K562 (cell line): ENCODE data around the gene MYOM1. TPM values are rescaled to one million over a fixed set of nuclear protein-coding genes. Genes with fewer than 3 reads are reported as not detected.

Experiments used
- ATAC-seq: fragments of 200-7000 bp; cut with Tn5 transposase; 3 replicates; pipeline ENCODE4 v1.9.1; 2020; ENCODE audit warnings: moderate library complexity
- BruUV-seq: library from RNA; stranded (reverse); fragments of 400-500 nt; replicated peaks from 2 replicates; lab custom pipeline; 2021; lab: Mats Ljungman, UMichigan
- CTCF ChIA-PET: fragments of 300-600 bp; formaldehyde crosslinking; extraction: SDS; loops from one replicate; lab custom pipeline; 2021; ENCODE audit warnings: low intra/inter-chr PET ratio; lab: Yijun Ruan, JAX
- POLR2A ChIA-PET: fragments of 300-600, 350-650 bp; sonication (Branson Sonifier 250); formaldehyde crosslinking; extraction: SDS; loops from one replicate; lab custom pipeline; 2021; ENCODE audit warnings: antibody characterized with exemption, inconsistent platforms; lab: Yijun Ruan, JAX
- DNase-seq, 4 experiments: peaks; one replicate each; pipeline versions ENCODE4 v3.0.0 to v3.0.0-alpha.2; 2011 to 2018; ENCODE audit warnings: low spot score in 3 of 4, mixed read lengths in 3 of 4; ENCODE audit errors: extremely low read depth in 1 of 4
- FAIRE-seq: peaks from 2 replicates; lab custom pipeline; 2011; peaks lifted over from hg19 to GRCh38; lab: Jason Lieb, UNC
- H2AFZ ChIP-seq: 2 replicates; pipeline ENCODE4 v1.6.0; 2011; ENCODE audit warnings: low read depth, low read length, control low read depth, inconsistent platforms
- H3K27ac ChIP-seq: fragments of 200-600 bp; 3 replicates; pipeline ENCODE4 v1.8.0; 2011; ENCODE audit warnings: low read depth, mild to moderate bottlenecking, control low read depth, inconsistent platforms, low read length, moderate library complexity, mixed read lengths; ENCODE audit errors: extremely low read depth
- H3K27me3 ChIP-seq, 2 experiments: fragments of 300-600 bp in 1 of 2; 2 replicates in 1 of 2; 3 replicates in 1 of 2; pipeline versions ENCODE4 v1.6.0 to v1.8.0; 2011; ENCODE audit warnings: inconsistent platforms in 2 of 2, low read length in 2 of 2, mild to moderate bottlenecking in 1 of 2, mixed read lengths in 1 of 2, moderate library complexity in 1 of 2; ENCODE audit not compliant: control insufficient read depth in 2 of 2, insufficient read depth in 2 of 2
- H3K36me3 ChIP-seq: fragments of 300-600 bp; 3 replicates; pipeline ENCODE4 v1.8.0; 2011; ENCODE audit warnings: mild to moderate bottlenecking, low read length, inconsistent platforms; ENCODE audit not compliant: control insufficient read depth, insufficient read depth
- H3K4me1 ChIP-seq, 2 experiments: fragments of 200-600 bp in 1 of 2; replicated peaks in 1 of 2; 2 replicates in 1 of 2; 3 replicates in 1 of 2; pipeline versions ENCODE4 v1.5.1 to v1.8.0; 2011; ENCODE audit warnings: inconsistent platforms in 2 of 2, low read length in 2 of 2, mild to moderate bottlenecking in 1 of 2, mixed read lengths in 1 of 2, moderate library complexity in 1 of 2; ENCODE audit not compliant: control insufficient read depth in 2 of 2, insufficient read depth in 2 of 2
- H3K4me2 ChIP-seq: 2 replicates; pipeline ENCODE4 v1.6.1; 2011; ENCODE audit warnings: low read length, control low read depth, inconsistent platforms, mixed read lengths; ENCODE audit not compliant: insufficient read depth
- H3K4me3 ChIP-seq: fragments of 200-600 bp; sonication (generic), shearing (Covaris generic); 2 replicates; pipeline ENCODE4 v1.5.1; 2016; ENCODE audit warnings: control low read depth, inconsistent platforms
- H3K79me2 ChIP-seq: fragments of 200-600 bp; 3 replicates; pipeline ENCODE4 v1.8.0; 2011; ENCODE audit warnings: low read length, inconsistent platforms; ENCODE audit not compliant: control insufficient read depth, insufficient read depth
- H3K9ac ChIP-seq, 2 experiments: 2 replicates each; pipeline versions ENCODE4 v1.6.0 to v1.6.1; 2011; ENCODE audit warnings: low read depth in 2 of 2, low read length in 2 of 2, control low read depth in 1 of 2, inconsistent platforms in 1 of 2, mild to moderate bottlenecking in 1 of 2, mixed read lengths in 1 of 2; ENCODE audit not compliant: insufficient read depth in 1 of 2
- H3K9me1 ChIP-seq: one replicate; pipeline ENCODE4 v1.6.0; 2011; ENCODE audit warnings: inconsistent platforms, mild to moderate bottlenecking, low read length, moderate library complexity; ENCODE audit not compliant: control insufficient read depth, insufficient read depth
- H3K9me3 ChIP-seq: replicated peaks from 2 replicates; pipeline ENCODE4 v1.5.1; 2011; ENCODE audit warnings: low read depth, low read length, inconsistent platforms; ENCODE audit not compliant: control insufficient read depth, insufficient read depth
- H4K20me1 ChIP-seq: replicated peaks from 2 replicates; pipeline ENCODE4 v1.6.1; 2011; ENCODE audit warnings: low read length, inconsistent platforms, mixed read lengths; ENCODE audit not compliant: control insufficient read depth, insufficient read depth
- ARNT ChIP-seq, 2 experiments: fragments of 450-650 bp; IDR thresholded peaks; 2 replicates each; pipeline ENCODE4 v1.6.1; 2016; ENCODE audit warnings: mild to moderate bottlenecking in 1 of 2
- DDX20 ChIP-seq: fragments of 450-650 bp; IDR thresholded peaks from 2 replicates; pipeline ENCODE4 v1.6.1; 2016; ENCODE audit warnings: missing genetic modification characterization, low read depth, mild to moderate bottlenecking, missing compliant biosample characterization, moderate library complexity
- DEAF1 ChIP-seq: fragments of 450-650 bp; formaldehyde crosslinking; IDR thresholded peaks from 2 replicates; pipeline ENCODE4 v1.4.0; 2020; ENCODE audit warnings: mild to moderate bottlenecking, moderate library complexity
- FOXK2 ChIP-seq, 2 experiments: fragments of 450-650 bp; IDR thresholded peaks in 1 of 2; conservative IDR thresholded peaks in 1 of 2; 2 replicates each; pipeline ENCODE4 v1.6.1; 2016; ENCODE audit warnings: low read depth in 2 of 2, mild to moderate bottlenecking in 1 of 2
- HDAC1 ChIP-seq, 2 experiments: fragments of 450-650 bp; IDR thresholded peaks; 2 replicates each; pipeline ENCODE4 v1.6.1; 2016 to 2017; ENCODE audit warnings: inconsistent platforms in 1 of 2, mild to moderate bottlenecking in 1 of 2, moderate library complexity in 1 of 2
- ILF3 ChIP-seq: fragments of 450-650 bp; IDR thresholded peaks from 2 replicates; pipeline ENCODE4 v1.6.1; 2018; ENCODE audit warnings: antibody characterized with exemption, mild to moderate bottlenecking, moderate library complexity, borderline replicate concordance
- ILK ChIP-seq: fragments of 450-650 bp; IDR thresholded peaks from 2 replicates; pipeline ENCODE4 v1.6.1; 2016; ENCODE audit warnings: missing genetic modification characterization, low read depth, mild to moderate bottlenecking, missing compliant biosample characterization, moderate library complexity, borderline replicate concordance
- MEF2D ChIP-seq: conservative IDR thresholded peaks from 2 replicates; pipeline ENCODE4 v1.6.1; 2016; ENCODE audit warnings: low read depth, missing genetic modification characterization, missing compliant biosample characterization
- RBBP5 ChIP-seq: fragments of 200-600 bp; sonication (generic); IDR thresholded peaks from 2 replicates; pipeline ENCODE4 v1.6.1; 2012; ENCODE audit warnings: borderline replicate concordance, mild to moderate bottlenecking, low read length, control low read depth, inconsistent platforms; ENCODE audit not compliant: insufficient read depth, poor library complexity, severe bottlenecking
- SRSF9 ChIP-seq: fragments of 200-400 bp; formaldehyde crosslinking; IDR thresholded peaks from 2 replicates; pipeline ENCODE4 v1.6.1; 2017; ENCODE audit warnings: low read depth, low read length, borderline replicate concordance
- ZNF253 ChIP-seq: fragments of 250-450 bp; sonication (Bioruptor Pico); conservative IDR thresholded peaks from 2 replicates; pipeline ENCODE4 v1.6.1; 2021; ENCODE audit warnings: mild to moderate bottlenecking
- ZNF316 ChIP-seq: fragments of 450-650 bp; IDR thresholded peaks from 2 replicates; pipeline ENCODE4 v1.6.1; 2016
- ZNF699 ChIP-seq: fragments of 250-450 bp; sonication (Bioruptor Pico); IDR thresholded peaks from 2 replicates; pipeline ENCODE4 v1.8.0; 2021; ENCODE audit warnings: mild to moderate bottlenecking, moderate library complexity; ENCODE audit not compliant: insufficient replicate concordance
- WGBS: fragments of 100-300 bp; shearing (Covaris generic); methylation state at CpG from one replicate; pipeline ENCODE4 v1.1.6; 2016; ENCODE audit warnings: low coverage, mixed read lengths; ENCODE audit not compliant: insufficient coverage; ENCODE audit errors: missing lambda C conversion rate; 5-methylcytosine and 5-hydroxymethylcytosine counted together
- in situ Hi-C: fragments of 300-500 bp; cut with MboI; formaldehyde crosslinking; loops from 4 replicates; pipeline ENCODE4 v1.15.0; 2018; ENCODE audit warnings: inconsistent platforms, mixed read lengths
- intact Hi-C: fragments of 100-400 bp; cut with micrococcal nuclease; formaldehyde crosslinking; loops from 2 replicates; pipeline ENCODE4 v1.14.2; 2022
- polyA plus RNA-seq, 8 experiments: library from polyadenylated mRNA; depleted of rRNA in 4 of 8; stranded (reverse) in 5 of 8; unstranded in 3 of 8; fragments of >200 nt; fragmentation: Nextera tagmentation in 2 of 8; fragmentation: Illumina TruSeq in 1 of 8; extraction: Ambion mirVana in 2 of 8; extraction: Trizol in 1 of 8; gene quantifications; 2 replicates each; pipeline versions ENCODE4 v1.2.1 to v1.2.3, GENCODE V29; 2011 to 2014; ENCODE audit warnings: inconsistent platforms in 1 of 8, missing spikeins in 1 of 8
- total RNA-seq, 7 experiments: library from RNA; depleted of rRNA in 6 of 7; stranded (reverse); fragments of >200 nt in 6 of 7; fragmentation: Illumina TruSeq in 2 of 7; extraction: Trizol in 2 of 7; gene quantifications; 2 replicates each; pipeline versions ENCODE4 v1.2.1 to v1.2.3, GENCODE V29; 2011 to 2021; ENCODE audit warnings: low replicate concordance in 1 of 7
- TF ChIP-seq, protein P1 (sequence below), 2 experiments: fragments of 200-800 bp in 1 of 2; sonication (Bioruptor generic) in 1 of 2; sonication (generic) in 1 of 2; formaldehyde crosslinking in 1 of 2; IDR thresholded peaks in 1 of 2; conservative IDR thresholded peaks in 1 of 2; 2 replicates each; pipeline versions ENCODE4 v1.5.0 to v1.6.1; 2016 to 2020; ENCODE audit warnings: missing compliant biosample characterization in 1 of 2, missing genetic modification characterization in 1 of 2, missing genetic modification reagents in 1 of 2
- TF ChIP-seq, protein P2 (sequence below): fragments of 250-450 bp; sonication (Bioruptor Pico); IDR thresholded peaks from 2 replicates; pipeline ENCODE4 v1.8.0; 2021; ENCODE audit warnings: borderline replicate concordance, mild to moderate bottlenecking, moderate library complexity; ENCODE audit not compliant: poor library complexity, severe bottlenecking

MYOM1 gene
- total and polyA plus RNA-seq, 9 of the 15 experiments (the other 6 are each of a cell fraction or from before 2014, with no cell fraction given) = 0.01 to 0.62 (median 0.25) TPM

DNA sequence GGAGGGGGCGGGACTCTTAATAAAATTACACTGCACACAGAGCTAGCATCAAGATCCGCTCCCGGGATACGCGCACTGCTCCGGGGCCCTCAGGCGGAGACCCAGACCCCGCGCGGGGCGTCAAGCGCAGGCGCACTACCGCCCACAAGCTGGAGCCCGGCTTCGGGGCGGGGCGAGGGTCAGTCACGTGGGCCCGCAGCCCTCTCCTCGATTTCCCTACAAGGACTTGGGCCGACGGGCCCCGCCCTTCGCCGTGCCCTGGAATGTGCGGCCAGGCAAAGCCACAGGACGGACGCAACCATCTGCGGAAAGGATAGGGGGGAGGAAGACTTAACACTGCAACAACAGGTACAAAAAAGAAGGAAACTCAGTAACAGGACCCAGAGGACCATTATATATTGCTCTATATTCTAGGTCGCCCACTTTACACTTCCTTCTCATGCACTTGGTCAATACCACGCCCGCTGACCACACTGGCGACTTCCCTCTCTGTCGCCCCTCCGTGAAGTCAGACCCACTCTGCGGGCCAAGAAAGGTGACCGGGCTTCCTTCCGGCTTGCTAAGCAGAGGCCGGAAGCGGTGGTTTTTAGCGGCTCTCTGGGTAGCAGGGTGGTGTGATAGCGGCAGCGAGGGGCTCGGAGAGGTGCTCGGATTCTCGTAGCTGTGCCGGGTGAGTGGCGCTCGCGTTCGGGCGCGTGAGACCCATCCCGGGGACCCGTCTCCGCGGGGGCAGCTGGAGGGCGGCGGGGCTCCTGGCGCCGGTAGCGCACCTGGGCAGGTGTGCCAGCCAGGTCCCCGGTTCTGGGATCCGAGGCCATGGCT is 27.7 kb upstream of the MYOM1 start, which contains the start of gene MYL12A:
Gene MYL12A, plus strand, starts transcription at position 562 of the 822 bp plus-strand sequence. CDS start 5,447 bp downstream, outside the sequence.
- H3K4me3 ChIP-seq = peak within 1 kb of the TSS; percentile 92
- H3K27ac ChIP-seq = peak within 1 kb of the TSS; percentile 100
- under 1% methylated on average over 64 of the region's 65 CpGs for WGBS
- peaks cover 68% of the 10 kb centered on the region for H3K79me2 ChIP-seq
- H3K4me2 ChIP-seq = peak within 1 kb of the TSS; percentile 90
- in situ Hi-C loops (loop anchor here (5.0 kb wide), 1 partner anchor 305 kb away; no protein-coding TSS in a partner anchor), intact Hi-C loops (loop anchor here (2.0 to 5.0 kb wide), 5 partner anchors 15 to 185 kb away; partner anchors contain the start of gene MYL12B)
- ATAC-seq = peak; percentile 86
- H3K9me1 ChIP-seq = no peaks in the 10 kb centered on the region
- H3K4me1 ChIP-seq = peaks cover 3 to 13% of the 10 kb centered on the region in 2 experiments; a peak in 3 of 5 replicates
- CTCF ChIA-PET = interaction anchor here (0.8 to 4.3 kb wide), 2 partner anchors 315 to 319 kb away, joined by 3 to 64 read pairs; no protein-coding TSS in a partner anchor
- H3K9ac ChIP-seq = peak within 1 kb of the TSS; percentile 93 to 99
- peak within 1 kb of the TSS; percentile 100 for H2AFZ ChIP-seq
- no TSS peak for BruUV-seq
- DNase-seq = peak; percentile 97 to 100 (median 98)
- peak; percentile 93 for FAIRE-seq
- H3K36me3 ChIP-seq = peaks cover 38% of the 10 kb centered on the region
- H3K27me3 ChIP-seq = no peaks in the 10 kb centered on the region
- peaks cover 14% of the 10 kb centered on the region; the same call in 1 of the 2 replicates for H4K20me1 ChIP-seq
- H3K9me3 ChIP-seq = 0 out of 2 replicates have a peak, but pooled peaks cover under 1% of the 10 kb centered on the region
- POLR2A ChIA-PET = interaction anchor here (0.6 to 4.1 kb wide), 60 partner anchors 8 to 592 kb away, joined by 3 to 35 read pairs (median 4); partner anchors contain the start of genes MYL12B, MYOM1 and SMCHD1
- no peak for TF ChIP-seq SRSF9
- TF ChIP-seq RBBP5 = peak; percentile 96
- TF ChIP-seq, protein P1, sequence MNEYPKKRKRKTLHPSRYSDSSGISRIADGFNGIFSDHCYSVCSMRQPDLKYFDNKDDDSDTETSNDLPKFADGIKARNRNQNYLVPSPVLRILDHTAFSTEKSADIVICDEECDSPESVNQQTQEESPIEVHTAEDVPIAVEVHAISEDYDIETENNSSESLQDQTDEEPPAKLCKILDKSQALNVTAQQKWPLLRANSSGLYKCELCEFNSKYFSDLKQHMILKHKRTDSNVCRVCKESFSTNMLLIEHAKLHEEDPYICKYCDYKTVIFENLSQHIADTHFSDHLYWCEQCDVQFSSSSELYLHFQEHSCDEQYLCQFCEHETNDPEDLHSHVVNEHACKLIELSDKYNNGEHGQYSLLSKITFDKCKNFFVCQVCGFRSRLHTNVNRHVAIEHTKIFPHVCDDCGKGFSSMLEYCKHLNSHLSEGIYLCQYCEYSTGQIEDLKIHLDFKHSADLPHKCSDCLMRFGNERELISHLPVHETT (CRISPR knock-in tag; conservative IDR thresholded peaks at IDR 0.05 in 1 of 2, IDR thresholded peaks at IDR 0.05 in 1 of 2) = no peak
- TF ChIP-seq ZNF316 = no peak
- TF ChIP-seq ARNT (IDR thresholded peaks at IDR 0.05) = peak; percentile 34 to 67; a peak in 2 of 4 replicates
- no peak for TF ChIP-seq ZNF253 (CRISPR knock-in tag)
- peak; percentile 83 for TF ChIP-seq MEF2D
- peak; percentile 20; the same call in 1 of the 2 replicates for TF ChIP-seq DEAF1 (CRISPR knock-in tag)
- TF ChIP-seq ILF3 = no peak
- TF ChIP-seq DDX20 (tag) = no peak
- TF ChIP-seq ILK (tag) = no peak
- TF ChIP-seq HDAC1 (IDR thresholded peaks at IDR 0.05) = peak in 1 of 2 experiments; percentile 85; a peak in 2 of 4 replicates
- TF ChIP-seq ZNF699 (CRISPR knock-in tag) = no peak
- TF ChIP-seq, protein P2, sequence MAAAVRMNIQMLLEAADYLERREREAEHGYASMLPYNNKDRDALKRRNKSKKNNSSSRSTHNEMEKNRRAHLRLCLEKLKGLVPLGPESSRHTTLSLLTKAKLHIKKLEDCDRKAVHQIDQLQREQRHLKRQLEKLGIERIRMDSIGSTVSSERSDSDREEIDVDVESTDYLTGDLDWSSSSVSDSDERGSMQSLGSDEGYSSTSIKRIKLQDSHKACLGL (CRISPR knock-in tag) = no peak
- TF ChIP-seq FOXK2 (conservative IDR thresholded peaks at IDR 0.05 in 1 of 2, IDR thresholded peaks at IDR 0.05 in 1 of 2; ENCODE audit: low read depth in 2 of 2) = peak; percentile 87 to 100
